ENCODE measurements around the gene FOXG1. TPM values are rescaled to one million over a fixed set of nuclear protein-coding genes. Genes with fewer than 3 reads are reported as not detected.

Gene FOXG1
- total RNA-seq, 1 donor from 2014 or later, result 0.18 TPM

DNA sequence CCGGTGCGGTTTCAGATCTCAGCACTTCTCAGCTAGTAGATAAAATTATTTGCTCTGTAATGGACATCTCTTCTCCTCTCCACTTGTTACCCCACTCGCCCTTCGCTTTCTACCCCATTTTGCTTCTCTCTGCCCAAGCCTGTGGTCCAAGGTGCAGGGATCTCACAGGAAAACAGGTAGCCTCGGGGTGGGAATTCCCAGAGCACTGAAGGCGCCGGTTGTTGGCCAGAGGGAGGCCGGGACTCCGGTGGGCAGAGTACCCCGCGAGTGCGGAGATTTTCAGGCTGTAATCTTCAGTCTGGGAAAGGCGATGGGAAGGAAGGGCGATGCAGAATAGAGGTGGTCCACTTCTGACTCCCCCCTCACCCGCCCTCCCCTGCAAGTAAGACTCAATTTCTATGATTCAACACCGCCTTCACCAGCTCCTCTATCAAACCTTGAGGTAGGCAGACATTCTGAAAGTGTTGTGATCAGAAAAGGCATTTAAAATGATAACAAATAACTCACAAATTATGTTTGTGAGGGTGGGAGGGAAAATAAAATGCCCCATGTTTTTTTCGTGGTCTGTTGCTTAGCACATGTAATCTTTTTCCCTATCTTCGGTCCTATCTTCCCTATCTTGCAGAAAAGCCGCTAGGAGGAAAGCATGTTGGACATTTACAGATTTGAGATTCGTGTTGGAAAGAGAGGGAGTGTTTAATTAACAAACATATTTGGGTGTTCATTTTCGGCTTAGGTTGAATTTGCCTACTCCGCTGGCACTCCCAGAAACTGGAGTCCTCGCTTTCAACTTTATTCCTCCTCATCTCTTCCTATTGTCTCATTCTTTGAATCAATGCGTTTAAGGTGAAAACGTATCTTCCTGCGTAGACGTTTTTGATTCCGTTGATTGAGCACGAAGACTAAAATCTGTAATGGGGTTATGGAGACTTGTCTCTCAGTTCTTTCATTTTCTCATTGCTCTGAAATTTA is 8.5 kb downstream of the FOXG1 start:
- Histone ChIP-seq H2AFZ (ENCODE audit: low read depth, low read length) (no peak overlapping the region), H3K4me2 (ENCODE audit: low read length) (peak overlapping the region; percentile 79), H3K9ac (ENCODE audit: low read length) (peak overlapping the region; percentile 77), H3K27ac (ENCODE audit: low read depth, low read length) (no peak overlapping the region), H4K20me1 (ENCODE audit: insufficient read depth, low read length) (peaks cover 4% of the 10 kb centered on the region), H3K4me1 (ENCODE audit: insufficient read depth, low read length) (no peaks in the 10 kb centered on the region), H3K36me3 (ENCODE audit: insufficient read depth, low read length) (no peaks in the 10 kb centered on the region), H3K27me3 (ENCODE audit: insufficient read depth, low read length) (peaks cover 79% of the 10 kb centered on the region), H3K9me3 (ENCODE audit: insufficient read depth, low read depth, low read length) (no peaks in the 10 kb centered on the region), H3K4me3 (ENCODE audit: insufficient read depth, low read depth, low read length) (peak overlapping the region; percentile 17), H3K79me2 (ENCODE audit: insufficient read depth, low read length) (peaks cover 94% of the 10 kb centered on the region)
- DNase-seq (ENCODE audit: low read depth) (no peak), FAIRE-seq (no peak)
- Mint-ChIP-seq H3K4me3 (ENCODE audit: unreplicated experiment) (peak overlapping the region; percentile 76), H3K36me3 (ENCODE audit: low read depth, unreplicated experiment) (no peaks in the 10 kb centered on the region), H3K9me3 (ENCODE audit: unreplicated experiment) (peaks cover 1% of the 10 kb centered on the region), H3K27ac (ENCODE audit: unreplicated experiment) (peak overlapping the region; percentile 14), H3K27me3 (ENCODE audit: low read depth, unreplicated experiment) (peaks cover 95% of the 10 kb centered on the region), H3K4me1 (ENCODE audit: low read depth, unreplicated experiment) (peaks cover 6% of the 10 kb centered on the region)
- TF ChIP-seq EZH2 (IDR thresholded peaks at IDR 0.05; ENCODE audit: insufficient read depth, low read length), result peak; percentile 38
- TF ChIP-seq, protein P1, sequence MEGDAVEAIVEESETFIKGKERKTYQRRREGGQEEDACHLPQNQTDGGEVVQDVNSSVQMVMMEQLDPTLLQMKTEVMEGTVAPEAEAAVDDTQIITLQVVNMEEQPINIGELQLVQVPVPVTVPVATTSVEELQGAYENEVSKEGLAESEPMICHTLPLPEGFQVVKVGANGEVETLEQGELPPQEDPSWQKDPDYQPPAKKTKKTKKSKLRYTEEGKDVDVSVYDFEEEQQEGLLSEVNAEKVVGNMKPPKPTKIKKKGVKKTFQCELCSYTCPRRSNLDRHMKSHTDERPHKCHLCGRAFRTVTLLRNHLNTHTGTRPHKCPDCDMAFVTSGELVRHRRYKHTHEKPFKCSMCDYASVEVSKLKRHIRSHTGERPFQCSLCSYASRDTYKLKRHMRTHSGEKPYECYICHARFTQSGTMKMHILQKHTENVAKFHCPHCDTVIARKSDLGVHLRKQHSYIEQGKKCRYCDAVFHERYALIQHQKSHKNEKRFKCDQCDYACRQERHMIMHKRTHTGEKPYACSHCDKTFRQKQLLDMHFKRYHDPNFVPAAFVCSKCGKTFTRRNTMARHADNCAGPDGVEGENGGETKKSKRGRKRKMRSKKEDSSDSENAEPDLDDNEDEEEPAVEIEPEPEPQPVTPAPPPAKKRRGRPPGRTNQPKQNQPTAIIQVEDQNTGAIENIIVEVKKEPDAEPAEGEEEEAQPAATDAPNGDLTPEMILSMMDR (IDR thresholded peaks at IDR 0.05; ENCODE audit: insufficient read depth, low read depth, low read length), result no peak

DNA sequence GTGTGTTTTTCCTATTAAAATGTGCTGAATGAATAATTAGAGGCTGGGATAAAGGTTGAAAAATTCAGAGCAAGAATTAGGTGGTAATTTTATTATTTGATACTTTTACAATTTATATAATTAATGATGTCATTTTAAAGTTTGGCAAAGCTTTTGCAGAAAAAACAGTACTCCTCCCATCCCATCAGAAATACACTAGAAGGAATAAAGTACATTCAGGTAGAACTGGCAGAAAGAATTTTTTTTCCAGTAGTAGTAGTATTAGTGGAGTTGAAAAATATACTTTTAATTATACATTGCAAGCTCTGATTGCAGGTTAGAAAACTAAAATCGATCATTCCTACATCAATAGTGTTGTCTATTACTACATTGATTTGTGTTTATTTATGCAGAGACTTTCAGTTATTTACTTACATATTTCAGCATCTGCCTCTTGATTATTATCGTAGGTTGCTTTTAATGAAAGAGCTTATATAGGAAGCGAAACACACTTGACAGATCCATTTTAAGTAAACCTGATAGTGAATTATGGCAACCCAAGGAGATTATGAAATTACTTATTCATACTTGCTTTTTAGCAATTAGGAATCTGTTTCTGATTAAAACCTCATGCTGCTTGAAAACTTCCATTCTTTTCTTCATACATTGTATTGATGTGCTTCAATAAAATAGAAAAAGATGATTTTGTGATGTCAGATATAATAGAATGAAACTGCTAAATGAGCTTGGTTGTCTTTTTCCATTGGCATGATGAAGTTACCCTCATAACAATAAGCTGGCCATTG is 10.1 kb downstream of the FOXG1 start:
- Mint-ChIP-seq H3K4me3 (ENCODE audit: unreplicated experiment) (no peak overlapping the region), H3K27ac (ENCODE audit: unreplicated experiment) (no peak overlapping the region), H3K36me3 (ENCODE audit: low read depth, unreplicated experiment) (no peaks in the 10 kb centered on the region), H3K9me3 (ENCODE audit: unreplicated experiment) (peaks cover 1% of the 10 kb centered on the region), H3K4me1 (ENCODE audit: low read depth, unreplicated experiment) (peaks cover 6% of the 10 kb centered on the region), H3K27me3 (ENCODE audit: low read depth, unreplicated experiment) (peaks cover 96% of the 10 kb centered on the region)
- H3K9me3 ChIP-seq (ENCODE audit: insufficient read depth, low read depth, low read length), result no peaks in the 10 kb centered on the region
- no peak for TF ChIP-seq EZH2 (IDR thresholded peaks at IDR 0.05; ENCODE audit: insufficient read depth, low read length)
- TF ChIP-seq, protein P1 (IDR thresholded peaks at IDR 0.05; ENCODE audit: insufficient read depth, low read depth, low read length), result no peak
- no peak overlapping the region for H3K27ac ChIP-seq (ENCODE audit: low read depth, low read length)
- H3K79me2 ChIP-seq (ENCODE audit: insufficient read depth, low read length), result peaks cover 85% of the 10 kb centered on the region
- no peaks in the 10 kb centered on the region for H3K4me1 ChIP-seq (ENCODE audit: insufficient read depth, low read length)
- no peak for FAIRE-seq
- no peak overlapping the region for H3K4me3 ChIP-seq (ENCODE audit: insufficient read depth, low read depth, low read length)
- peaks cover 85% of the 10 kb centered on the region for H3K27me3 ChIP-seq (ENCODE audit: insufficient read depth, low read length)
- DNase-seq (ENCODE audit: low read depth), result no peak
- no peaks in the 10 kb centered on the region for H4K20me1 ChIP-seq (ENCODE audit: insufficient read depth, low read length)
- H2AFZ ChIP-seq (ENCODE audit: low read depth, low read length), result no peak overlapping the region
- peak overlapping the region; percentile 79 for H3K4me2 ChIP-seq (ENCODE audit: low read length)
- H3K36me3 ChIP-seq (ENCODE audit: insufficient read depth, low read length), result no peaks in the 10 kb centered on the region
- peak overlapping the region; percentile 77 for H3K9ac ChIP-seq (ENCODE audit: low read length)

Data from astrocyte (in vitro differentiated cells and primary cell).